MCF 10A (cell line): ENCODE measurements around the gene IREB2. TPM values are rescaled to one million over a fixed set of nuclear protein-coding genes. Genes with fewer than 3 reads are reported as not detected.
"Not testable (repeated sequence)": the region's sequence is repeated elsewhere in the genome, so short reads cannot be mapped to it uniquely, and the experiment has no call there.

Experiments used
- BruUV-seq: library from RNA; stranded (reverse); fragments of 400-500 nt; replicated peaks from 2 replicates; lab custom pipeline; 2021; lab: Mats Ljungman, UMichigan
- CTCF ChIA-PET: fragments of 300-600 bp; sonication (Branson Sonifier 250); formaldehyde crosslinking; extraction: SDS; loops from one replicate; lab custom pipeline; 2021; ENCODE audit warnings: antibody characterized with exemption, inconsistent platforms; lab: Yijun Ruan, JAX
- POLR2A ChIA-PET: fragments of 300-600, 350-650 bp; sonication (Branson Sonifier 250); formaldehyde crosslinking; extraction: SDS; loops from one replicate; lab custom pipeline; 2020; ENCODE audit warnings: antibody characterized with exemption, inconsistent platforms; lab: Yijun Ruan, JAX
- DNase-seq: peaks from one replicate; pipeline ENCODE4 v3.0.0-alpha.2; 2018; ENCODE audit not compliant: unreplicated experiment
- H3K27ac Mint-ChIP-seq: one replicate; pipeline ENCODE4 v1.8.0; 2022; ENCODE audit warnings: mild to moderate bottlenecking, low read depth, mixed read lengths; ENCODE audit not compliant: unreplicated experiment
- H3K27me3 Mint-ChIP-seq: one replicate; pipeline ENCODE4 v1.8.0; 2022; ENCODE audit warnings: mixed read lengths; ENCODE audit not compliant: insufficient read depth, unreplicated experiment
- H3K36me3 Mint-ChIP-seq: one replicate; pipeline ENCODE4 v1.8.0; 2022; ENCODE audit warnings: mild to moderate bottlenecking, moderate library complexity, mixed read lengths; ENCODE audit not compliant: insufficient read depth, unreplicated experiment
- H3K4me1 Mint-ChIP-seq: one replicate; pipeline ENCODE4 v1.8.0; 2022; ENCODE audit warnings: mixed read lengths; ENCODE audit not compliant: insufficient read depth, unreplicated experiment
- H3K4me3 Mint-ChIP-seq: one replicate; pipeline ENCODE4 v1.8.0; 2022; ENCODE audit warnings: mild to moderate bottlenecking, moderate library complexity, mixed read lengths; ENCODE audit not compliant: unreplicated experiment
- H3K9me3 Mint-ChIP-seq: one replicate; pipeline ENCODE4 v1.8.0; 2022; ENCODE audit warnings: mixed read lengths; ENCODE audit not compliant: unreplicated experiment
- intact Hi-C: fragments of 100-400 bp; cut with micrococcal nuclease; formaldehyde crosslinking; loops from 2 replicates; pipeline ENCODE4 v1.14.1; 2022
- total RNA-seq: library from RNA; stranded (reverse); gene quantifications from 2 replicates; pipeline ENCODE4 v1.2.3, GENCODE V29; 2022
- TF ChIP-seq, protein P1 (sequence below): fragments of 200-600 bp; IDR thresholded peaks from one replicate; pipeline ENCODE4 v1.8.0; 2022; ENCODE audit warnings: antibody characterized with exemption, mild to moderate bottlenecking; ENCODE audit not compliant: unreplicated experiment

IREB2 gene
- total RNA-seq, 1 experiment from 2014 or later = 43.4 TPM

DNA sequence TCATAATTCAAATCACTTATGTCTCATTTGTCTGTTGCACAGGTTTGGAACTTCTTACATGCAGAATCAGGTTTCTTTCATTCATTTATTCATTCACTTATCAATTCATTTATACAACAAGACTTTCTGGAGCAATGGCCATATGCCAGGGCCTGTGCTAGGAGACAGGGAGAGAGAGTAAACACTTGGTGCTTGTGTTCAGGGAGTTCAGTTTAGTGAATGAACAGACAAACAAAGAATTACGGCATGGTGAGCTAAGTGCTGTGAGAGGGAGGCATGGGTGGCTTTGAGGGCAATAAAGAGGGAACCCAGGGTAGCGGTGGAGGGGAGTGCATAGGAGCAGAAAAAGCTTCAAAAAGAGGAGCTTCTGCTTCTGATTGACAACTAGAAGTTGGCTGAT lies 8.5 kb upstream of the IREB2 start:
- BruUV-seq = no TSS peak
- H3K27ac Mint-ChIP-seq = no peak overlapping the region
- no peak for DNase-seq
- CTCF ChIA-PET = interaction anchor here (1.9 kb wide), 1 partner anchor 121 kb away, joined by 12 read pairs; no protein-coding TSS in a partner anchor
- POLR2A ChIA-PET = interaction anchor here (4.3 kb wide), 1 partner anchor 9 kb away, joined by 29 read pairs; the partner anchor contains the start of gene IREB2
- H3K27me3 Mint-ChIP-seq = peaks cover 51% of the 10 kb centered on the region
- TF ChIP-seq, protein P1, sequence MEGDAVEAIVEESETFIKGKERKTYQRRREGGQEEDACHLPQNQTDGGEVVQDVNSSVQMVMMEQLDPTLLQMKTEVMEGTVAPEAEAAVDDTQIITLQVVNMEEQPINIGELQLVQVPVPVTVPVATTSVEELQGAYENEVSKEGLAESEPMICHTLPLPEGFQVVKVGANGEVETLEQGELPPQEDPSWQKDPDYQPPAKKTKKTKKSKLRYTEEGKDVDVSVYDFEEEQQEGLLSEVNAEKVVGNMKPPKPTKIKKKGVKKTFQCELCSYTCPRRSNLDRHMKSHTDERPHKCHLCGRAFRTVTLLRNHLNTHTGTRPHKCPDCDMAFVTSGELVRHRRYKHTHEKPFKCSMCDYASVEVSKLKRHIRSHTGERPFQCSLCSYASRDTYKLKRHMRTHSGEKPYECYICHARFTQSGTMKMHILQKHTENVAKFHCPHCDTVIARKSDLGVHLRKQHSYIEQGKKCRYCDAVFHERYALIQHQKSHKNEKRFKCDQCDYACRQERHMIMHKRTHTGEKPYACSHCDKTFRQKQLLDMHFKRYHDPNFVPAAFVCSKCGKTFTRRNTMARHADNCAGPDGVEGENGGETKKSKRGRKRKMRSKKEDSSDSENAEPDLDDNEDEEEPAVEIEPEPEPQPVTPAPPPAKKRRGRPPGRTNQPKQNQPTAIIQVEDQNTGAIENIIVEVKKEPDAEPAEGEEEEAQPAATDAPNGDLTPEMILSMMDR = no peak
- no peaks in the 10 kb centered on the region for H3K9me3 Mint-ChIP-seq
- intact Hi-C loops = no loop called here
- no peak overlapping the region for H3K4me3 Mint-ChIP-seq
- no peaks in the 10 kb centered on the region for H3K36me3 Mint-ChIP-seq
- H3K4me1 Mint-ChIP-seq = no peaks in the 10 kb centered on the region

- no peaks in the 10 kb centered on the region for H3K9me3 Mint-ChIP-seq
- CTCF ChIA-PET = interaction anchor here (0.7 to 2.0 kb wide), 2 partner anchors 9 to 44 kb away, joined by 3 to 12 read pairs; no protein-coding TSS in a partner anchor
- POLR2A ChIA-PET = no interaction called here
- H3K4me1 Mint-ChIP-seq = no peaks in the 10 kb centered on the region
- no peak overlapping the region for H3K4me3 Mint-ChIP-seq
- no peaks in the 10 kb centered on the region for H3K36me3 Mint-ChIP-seq
- no TSS peak for BruUV-seq
- no peak overlapping the region for H3K27ac Mint-ChIP-seq
- TF ChIP-seq, protein P1 = no peak
- H3K27me3 Mint-ChIP-seq = peaks cover 45% of the 10 kb centered on the region
- intact Hi-C loops = no loop called here
- DNase-seq = no peak
These were observed 6.1 kb upstream of the IREB2 start for GRCh38 chr15:78431955-78432354.

- ChIA-PET POLR2A (no interaction called here), CTCF (interaction anchor here (2.0 kb wide), 1 partner anchor 10 kb away, joined by 12 read pairs; no protein-coding TSS in a partner anchor)
- Mint-ChIP-seq H3K9me3 (no peaks in the 10 kb centered on the region), H3K36me3 (no peaks in the 10 kb centered on the region), H3K4me1 (peaks cover 5% of the 10 kb centered on the region), H3K4me3 (no peak overlapping the region), H3K27me3 (peaks cover 45% of the 10 kb centered on the region), H3K27ac (no peak overlapping the region)
- BruUV-seq = no TSS peak
- TF ChIP-seq, protein P1 = no peak
- DNase-seq = no peak
- intact Hi-C loops = no loop called here
These were observed 5.4 kb upstream of the IREB2 start for GRCh38 chr15:78432664-78433063.

- Mint-ChIP-seq H3K27ac (no peak overlapping the region), H3K4me1 (peaks cover 5% of the 10 kb centered on the region), H3K4me3 (no peak overlapping the region), H3K27me3 (peaks cover 45% of the 10 kb centered on the region), H3K9me3 (no peaks in the 10 kb centered on the region), H3K36me3 (no peaks in the 10 kb centered on the region)
- POLR2A ChIA-PET = interaction anchor here (1.1 kb wide), 1 partner anchor 134 kb away, joined by 4 read pairs; the partner anchor contains the start of gene SKIC8
- intact Hi-C loops = no loop called here
- no TSS peak for BruUV-seq
- no peak for DNase-seq
- CTCF ChIA-PET = interaction anchor here (0.7 to 1.0 kb wide), 2 partner anchors 11 to 61 kb away, joined by 4 to 6 read pairs; no protein-coding TSS in a partner anchor
- TF ChIP-seq, protein P1 = no peak
These were observed 3.9 kb upstream of the IREB2 start for GRCh38 chr15:78434134-78434533.

GRCh38 chr15:78434711-78435110 lies 3.3 kb upstream of the IREB2 start:
- CTCF ChIA-PET, H3K4me1 Mint-ChIP-seq, DNase-seq, BruUV-seq, H3K9me3 Mint-ChIP-seq, H3K4me3 Mint-ChIP-seq, H3K36me3 Mint-ChIP-seq, H3K27ac Mint-ChIP-seq: not testable (repeated sequence)
- intact Hi-C loops = loop anchor here (5.0 kb wide), 1 partner anchor 127 kb away; no protein-coding TSS in a partner anchor
- POLR2A ChIA-PET = interaction anchor here (1.1 kb wide), 1 partner anchor 135 kb away, joined by 4 read pairs; the partner anchor contains the start of gene SKIC8
- H3K27me3 Mint-ChIP-seq = peaks cover 40% of the 10 kb centered on the region
